GM12865 (cell line): ENCODE data around the gene ANO6.

ENCODE experiments used
- DNase-seq: peaks from one replicate; pipeline ENCODE4 v3.0.0; 2010; ENCODE audit warnings: low read depth
- H3K4me3 ChIP-seq: 2 replicates; pipeline ENCODE4 v1.5.1; 2011; ENCODE audit warnings: mild to moderate bottlenecking, low read depth, low read length, control low read depth
- TF ChIP-seq, protein P1 (sequence below): IDR thresholded peaks from 2 replicates; pipeline ENCODE4 v1.5.1; 2011; ENCODE audit warnings: low read length, control low read depth, low read depth, inconsistent platforms; ENCODE audit not compliant: insufficient read depth; ENCODE audit errors: missing control alignments

ANO6 gene

DNA sequence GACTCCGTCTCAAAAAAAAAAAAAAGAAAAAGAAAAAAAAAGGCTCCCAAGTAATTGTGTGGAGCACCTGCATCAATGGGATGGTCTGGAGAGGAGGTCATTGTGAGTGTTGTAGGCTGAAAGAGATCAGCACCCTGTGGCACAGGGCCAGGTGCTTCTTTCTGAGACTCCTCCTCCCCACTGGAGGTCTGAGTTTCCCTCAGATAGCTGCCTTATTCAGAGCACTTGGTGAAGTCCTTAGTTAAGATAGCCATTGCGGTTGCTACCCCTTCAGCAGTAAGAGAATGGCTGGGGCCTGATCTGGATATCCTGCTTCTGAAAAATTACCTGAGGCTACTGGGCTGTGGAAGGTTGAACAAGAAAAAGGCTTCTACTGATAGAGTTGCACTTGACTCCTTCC is 69.8 kb downstream of the ANO6 start:
- TF ChIP-seq, protein P1, sequence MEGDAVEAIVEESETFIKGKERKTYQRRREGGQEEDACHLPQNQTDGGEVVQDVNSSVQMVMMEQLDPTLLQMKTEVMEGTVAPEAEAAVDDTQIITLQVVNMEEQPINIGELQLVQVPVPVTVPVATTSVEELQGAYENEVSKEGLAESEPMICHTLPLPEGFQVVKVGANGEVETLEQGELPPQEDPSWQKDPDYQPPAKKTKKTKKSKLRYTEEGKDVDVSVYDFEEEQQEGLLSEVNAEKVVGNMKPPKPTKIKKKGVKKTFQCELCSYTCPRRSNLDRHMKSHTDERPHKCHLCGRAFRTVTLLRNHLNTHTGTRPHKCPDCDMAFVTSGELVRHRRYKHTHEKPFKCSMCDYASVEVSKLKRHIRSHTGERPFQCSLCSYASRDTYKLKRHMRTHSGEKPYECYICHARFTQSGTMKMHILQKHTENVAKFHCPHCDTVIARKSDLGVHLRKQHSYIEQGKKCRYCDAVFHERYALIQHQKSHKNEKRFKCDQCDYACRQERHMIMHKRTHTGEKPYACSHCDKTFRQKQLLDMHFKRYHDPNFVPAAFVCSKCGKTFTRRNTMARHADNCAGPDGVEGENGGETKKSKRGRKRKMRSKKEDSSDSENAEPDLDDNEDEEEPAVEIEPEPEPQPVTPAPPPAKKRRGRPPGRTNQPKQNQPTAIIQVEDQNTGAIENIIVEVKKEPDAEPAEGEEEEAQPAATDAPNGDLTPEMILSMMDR, result no peak
- DNase-seq, result no peak

DNA sequence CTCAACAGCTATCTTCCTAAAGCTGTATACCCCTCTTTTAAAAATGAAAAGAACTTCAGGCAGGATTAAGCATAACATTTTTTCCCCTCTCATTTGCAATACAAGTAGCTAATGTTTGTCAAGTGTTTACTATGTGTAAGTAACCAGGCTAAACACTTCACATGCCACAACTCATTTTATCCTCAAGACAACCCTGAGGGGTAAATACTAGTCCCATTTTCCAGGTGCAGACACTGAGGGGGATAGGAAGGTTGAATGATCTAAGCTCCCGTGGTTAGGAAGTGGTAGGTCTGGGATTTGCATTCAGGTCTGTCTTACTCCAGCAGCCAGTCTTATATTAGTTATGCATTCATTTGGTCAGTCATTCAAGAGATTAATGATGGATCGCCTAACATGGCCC is 70.7 kb downstream of the ANO6 start:
- H3K4me3 ChIP-seq, result no peak overlapping the region
- no peak for DNase-seq
- TF ChIP-seq, protein P1, result no peak

More for the DNA sequence above, 69.8 kb downstream of the ANO6 start:
- no peak overlapping the region for H3K4me3 ChIP-seq

DNA sequence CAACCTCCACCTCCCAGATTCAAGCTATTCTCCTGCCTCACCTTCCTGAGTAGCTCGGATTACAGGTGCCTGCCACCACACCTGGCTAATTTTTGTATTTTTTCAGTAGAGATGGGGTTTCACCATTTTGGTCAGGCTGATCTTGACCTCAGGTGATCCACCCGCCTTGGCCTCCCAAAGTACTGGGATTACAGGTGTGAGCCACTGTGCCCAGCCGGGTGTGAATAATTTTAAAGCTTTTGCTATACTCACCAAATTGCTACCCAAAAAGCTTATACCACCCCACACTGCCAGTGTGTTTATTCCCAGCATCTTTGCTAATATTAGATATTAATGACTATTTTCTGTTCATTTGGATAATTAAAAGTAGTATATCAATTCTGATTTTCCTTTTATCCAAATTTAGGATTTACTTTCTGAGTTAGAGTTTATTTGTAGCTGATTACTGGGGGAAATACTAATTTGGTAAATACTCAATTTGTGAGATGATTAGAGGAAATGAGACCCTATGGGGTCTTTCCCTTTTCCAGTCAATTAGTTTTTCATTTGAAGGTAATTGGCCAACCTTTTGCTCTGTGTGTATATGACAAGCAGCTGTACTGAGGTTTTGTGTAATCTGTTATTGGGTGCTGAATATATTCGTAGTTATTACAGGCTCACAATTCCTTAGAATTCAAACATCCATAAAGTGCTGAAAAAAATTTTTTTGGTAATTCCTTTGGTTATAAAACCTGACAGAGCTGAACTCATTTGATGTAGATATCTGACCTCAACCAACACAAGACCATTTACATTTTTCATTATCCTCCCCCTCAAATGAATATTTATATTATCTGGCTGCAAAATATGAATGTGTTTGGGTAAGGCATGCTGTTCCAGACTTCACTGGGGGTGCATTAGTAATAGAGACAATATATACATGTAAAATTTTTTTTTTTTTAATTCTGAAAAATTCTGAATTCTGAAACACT is 73.6 kb downstream of the ANO6 start:
- TF ChIP-seq, protein P1, result no peak
- no peak overlapping the region for H3K4me3 ChIP-seq

DNA sequence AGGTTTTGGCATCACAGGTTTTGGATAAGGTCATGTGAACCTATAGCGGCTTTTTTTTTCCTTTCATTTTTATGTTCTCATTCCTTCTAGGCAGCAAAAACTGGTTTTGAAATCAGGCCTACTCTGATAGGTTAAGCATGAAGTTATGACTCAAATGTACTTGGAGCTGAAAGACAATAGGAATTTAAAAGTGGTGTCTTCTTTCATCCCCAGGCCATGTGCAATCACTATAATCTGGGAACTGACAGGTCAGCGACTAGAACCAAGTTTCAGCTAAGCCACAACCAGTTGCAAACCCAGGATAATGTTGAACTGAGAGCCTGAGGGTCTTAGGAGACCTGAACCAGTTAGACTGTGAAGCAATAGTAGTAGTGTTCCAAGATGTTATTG is 74.3 kb downstream of the ANO6 start:
- no peak for DNase-seq
- H3K4me3 ChIP-seq, result no peak overlapping the region
- TF ChIP-seq, protein P1, result no peak

More for the DNA sequence above, 73.6 kb downstream of the ANO6 start:
- DNase-seq, result no peak

DNA sequence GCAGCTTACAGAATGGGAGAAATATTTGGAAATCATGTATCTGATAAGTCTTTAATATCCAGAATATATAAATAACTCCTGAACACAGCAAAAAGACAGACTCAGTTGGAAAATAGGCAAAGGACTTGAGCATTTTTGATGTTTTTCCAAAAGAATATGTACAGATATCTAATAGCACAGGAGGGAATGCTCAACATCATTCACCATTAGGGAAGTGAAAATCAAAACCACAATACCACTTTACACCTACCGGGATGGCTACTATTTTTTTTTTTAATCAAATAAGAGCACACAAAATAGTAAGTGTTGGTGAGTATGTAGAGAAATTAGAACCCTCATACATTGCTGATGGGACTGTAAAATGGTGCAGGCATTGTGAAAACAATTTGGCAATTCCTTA is 75.6 kb downstream of the ANO6 start:
- H3K4me3 ChIP-seq, result no peak overlapping the region
- TF ChIP-seq, protein P1, result no peak
- DNase-seq, result no peak

DNA sequence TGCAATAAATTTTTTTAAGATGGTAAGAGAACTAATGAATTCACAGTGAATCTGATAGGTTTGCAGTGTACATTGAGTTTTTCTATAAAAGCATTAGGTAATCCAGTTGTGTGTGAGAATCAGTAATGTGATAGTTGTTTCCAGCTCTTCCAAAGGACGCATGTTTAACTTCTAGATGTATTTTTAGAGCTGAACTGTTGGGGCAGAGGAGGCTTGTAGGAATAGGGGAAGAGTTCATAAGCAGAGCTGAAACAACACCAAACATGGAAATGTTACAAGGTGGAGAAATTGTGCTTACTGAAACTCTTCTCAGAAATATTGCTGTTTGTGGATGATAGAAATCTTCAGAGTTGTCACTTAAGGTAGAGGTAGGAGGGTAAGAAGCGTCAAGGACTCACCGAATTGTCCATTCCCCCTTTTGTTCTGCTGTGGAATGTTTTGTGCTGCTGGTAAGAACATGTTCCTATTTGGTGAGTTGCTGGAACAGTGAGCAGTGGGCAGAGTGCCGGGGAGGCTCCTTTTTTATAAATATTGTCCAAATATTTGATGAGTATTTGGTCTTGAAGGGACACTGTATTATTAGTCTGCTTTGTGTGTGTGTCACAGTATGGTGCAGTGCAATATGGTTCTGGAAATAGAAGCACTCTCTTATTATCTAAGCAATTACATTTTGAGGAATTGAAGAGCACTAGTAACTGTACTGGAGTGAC is 76.7 kb downstream of the ANO6 start:
- no peak overlapping the region for H3K4me3 ChIP-seq
- no peak for DNase-seq
- TF ChIP-seq, protein P1, result no peak
